ENCODE measurements around the gene DAB2.
"Not testable (repeated sequence)": the region's sequence is repeated elsewhere in the genome, so short reads cannot be mapped to it uniquely, and the experiment has no call there.

The DAB2 gene

DNA sequence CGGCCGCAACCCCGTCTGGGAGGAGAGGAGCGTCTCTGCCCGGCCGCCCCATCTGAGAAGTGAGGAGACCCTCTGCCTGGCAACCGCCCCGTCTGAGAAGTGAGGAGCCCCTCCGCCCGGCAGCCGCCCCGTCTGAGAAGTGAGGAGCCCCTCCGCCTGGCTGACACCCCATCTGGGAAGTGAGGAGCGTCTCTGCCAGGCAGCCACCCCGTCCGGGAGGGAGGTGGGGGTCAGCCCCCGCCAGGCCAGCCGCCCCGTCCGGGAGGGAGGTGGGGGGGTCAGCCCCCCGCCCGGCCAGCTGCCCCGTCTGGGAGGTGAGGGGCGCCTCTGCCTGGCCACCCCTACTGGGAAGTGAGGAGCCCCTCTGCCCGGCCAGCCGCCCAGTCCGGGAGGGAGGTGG is 90.5 kb downstream of the DAB2 start:
- DNase-seq: not testable (repeated sequence)

DNA sequence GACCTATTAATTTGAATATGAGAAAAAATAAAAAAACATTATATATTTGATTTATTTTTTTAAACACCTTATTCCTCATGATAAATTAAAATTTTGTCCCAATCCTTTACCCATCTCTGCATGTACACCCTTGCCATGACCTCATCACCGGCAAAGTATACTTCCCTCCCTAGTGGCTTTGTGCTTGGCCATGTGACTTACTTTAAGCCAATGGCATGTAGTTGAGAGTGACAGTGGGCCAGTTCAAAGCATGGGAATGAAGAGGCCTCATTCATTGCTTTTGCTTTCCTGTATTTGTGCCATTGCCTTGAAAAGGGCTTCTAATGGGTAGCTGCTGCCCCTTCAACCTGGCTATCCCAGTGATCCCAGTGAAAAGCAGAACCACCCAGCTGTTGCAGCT is 91.7 kb downstream of the DAB2 start:
- DNase-seq: no peak

DNA sequence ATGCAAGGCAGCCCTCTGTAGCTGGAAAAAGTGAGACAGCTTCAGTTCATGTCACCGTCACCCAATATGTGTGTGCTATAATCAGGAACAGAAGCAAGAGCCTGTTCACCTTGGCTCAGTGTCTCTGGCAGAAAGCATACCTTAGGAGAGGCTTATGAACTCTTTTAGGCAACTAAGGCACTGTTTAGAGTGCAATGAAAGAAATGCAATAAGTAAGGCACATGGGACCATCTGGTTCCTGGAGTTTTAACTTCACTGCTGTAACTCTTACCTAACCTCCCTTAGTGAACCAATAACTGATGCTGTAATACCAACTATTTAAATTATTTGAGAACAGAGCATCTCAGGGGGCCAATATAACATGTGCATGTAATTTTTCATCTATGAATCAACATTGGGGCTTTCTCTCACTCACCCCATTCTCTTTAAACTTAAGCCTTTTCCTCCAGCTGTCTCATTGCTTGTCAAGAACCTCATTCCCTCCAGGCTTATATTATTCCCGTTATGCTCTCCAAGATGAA is 92.9 kb downstream of the DAB2 start:
- DNase-seq: no peak

DNA sequence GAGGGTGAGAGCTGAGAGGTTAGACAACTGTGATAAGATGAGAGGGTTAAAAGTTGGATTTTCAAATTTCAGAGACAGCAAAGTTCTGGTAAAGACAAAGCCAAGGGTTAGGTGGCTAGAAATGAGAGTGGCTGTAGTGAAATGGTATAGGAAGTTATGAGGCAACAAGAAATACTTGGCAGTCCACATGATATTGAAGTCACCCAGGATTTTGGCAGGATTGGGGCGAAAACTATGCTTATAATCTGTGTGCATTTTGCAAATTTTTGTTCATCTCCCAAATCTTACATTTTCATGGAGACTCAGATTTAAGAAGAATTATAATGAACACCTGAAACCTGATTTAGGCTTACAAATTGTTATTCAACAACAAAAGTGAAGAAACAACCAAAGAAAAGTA is 96.0 kb downstream of the DAB2 start:
- DNase-seq: no peak

DNA sequence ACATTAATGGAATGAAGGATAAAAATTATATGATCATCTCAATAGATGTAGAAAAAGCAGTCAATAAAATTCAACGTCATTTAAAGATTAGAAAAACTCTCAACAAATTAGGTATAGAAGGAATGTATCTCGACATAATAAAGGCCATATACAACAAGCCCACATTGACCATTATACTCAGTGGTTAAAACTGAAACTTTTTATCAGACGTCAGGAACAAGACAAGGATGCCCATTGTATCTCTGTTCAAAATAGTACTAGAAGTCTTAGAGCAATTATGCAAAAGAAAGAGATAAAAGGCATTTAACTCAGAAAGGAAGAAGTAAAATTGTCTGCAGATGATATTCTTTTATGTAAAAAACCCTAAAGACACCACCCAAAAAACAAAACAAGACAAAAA is 101.2 kb downstream of the DAB2 start:
- no peak for DNase-seq

Measured in NCI-H226 (cell line).